NK-92 (cell line): Measurements from ENCODE around the gene MGAT4C.
"Not testable (repeated sequence)": the region's sequence is repeated elsewhere in the genome, so short reads cannot be mapped to it uniquely, and the experiment has no call there.

ENCODE experiments used
- DNase-seq: peaks from one replicate; lab custom pipeline; 2025; ENCODE audit not compliant: unreplicated experiment; lab: John Stamatoyannopoulos, UW

The MGAT4C gene

GRCh38 chr12:86256163-86256562 is at the start of gene MGAT4C:
Gene MGAT4C (minus strand): TSS chr12:86256391.
- DNase-seq: no peak

DNA sequence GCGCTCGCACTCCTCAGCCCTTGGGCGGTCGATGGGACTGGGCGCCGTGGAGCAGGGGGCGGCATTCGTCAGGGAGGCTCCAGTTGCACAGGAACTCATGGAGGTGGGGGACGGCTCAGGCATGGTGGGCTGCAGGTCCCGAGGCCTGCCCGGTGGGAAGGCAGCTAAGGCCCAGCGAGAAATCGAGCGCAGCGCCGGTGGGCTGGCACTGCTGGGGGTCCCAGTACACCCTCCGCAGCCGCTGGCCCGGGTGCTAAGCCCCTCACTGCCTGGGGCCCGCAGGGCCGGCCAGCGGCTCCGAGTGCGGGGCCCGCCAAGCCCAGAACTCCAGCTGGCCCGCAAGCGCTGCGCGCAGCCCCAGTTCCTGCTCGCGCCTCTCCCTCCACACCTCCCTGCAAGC is 40.2 kb upstream of the MGAT4C start:
- DNase-seq: not testable (repeated sequence)

- no peak for DNase-seq
Observed at GRCh38 chr12:86293682-86294240, 37.6 kb upstream of the MGAT4C start.

- no peak for DNase-seq
Observed at GRCh38 chr12:86292480-86292879, 36.3 kb upstream of the MGAT4C start.

- DNase-seq: no peak
Observed at GRCh38 chr12:86290615-86291014, 34.4 kb upstream of the MGAT4C start.

DNA sequence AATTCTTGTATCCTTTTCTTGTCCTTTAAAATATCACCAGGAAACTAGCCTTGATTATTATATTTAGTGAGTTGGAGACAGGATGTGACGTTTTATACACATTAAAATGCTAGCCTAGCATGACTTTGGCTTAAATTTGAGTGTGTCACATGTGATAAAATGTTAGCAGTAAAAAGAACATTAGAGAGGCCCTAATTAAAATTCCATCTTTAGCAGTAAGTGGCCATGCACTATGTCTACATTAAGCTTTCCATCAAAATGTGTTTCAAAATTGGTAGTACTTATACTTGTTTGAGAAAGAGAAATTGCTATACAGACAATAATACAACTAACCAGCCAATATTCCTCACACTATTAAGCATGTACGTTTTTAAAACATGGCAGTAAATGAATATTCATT is 29.9 kb upstream of the MGAT4C start:
- DNase-seq: no peak

DNA sequence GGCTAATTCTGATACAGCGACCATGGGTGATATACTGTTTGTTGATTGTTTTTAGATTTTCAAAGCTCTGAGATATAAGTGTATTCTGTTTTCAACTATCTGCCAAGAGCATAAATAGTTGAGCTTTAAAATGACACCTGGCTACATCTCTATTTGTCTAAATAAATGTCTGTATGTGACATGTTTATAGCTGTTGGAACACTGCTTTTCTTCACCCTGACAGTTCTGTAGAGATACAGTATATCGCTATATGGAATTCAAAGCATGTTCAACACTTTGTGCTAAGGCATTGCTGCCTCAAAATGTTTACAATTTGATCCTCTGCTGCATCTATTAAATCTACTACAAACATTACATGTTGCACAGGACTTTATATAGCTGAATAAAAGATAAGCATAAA is 27.4 kb upstream of the MGAT4C start:
- DNase-seq: no peak

- no peak for DNase-seq
Observed at GRCh38 chr12:86275356-86275755, 19.2 kb upstream of the MGAT4C start.

GRCh38 chr12:86265329-86265695 is 9.1 kb upstream of the MGAT4C start:
- no peak for DNase-seq

GRCh38 chr12:86264451-86265328 is 8.5 kb upstream of the MGAT4C start:
- DNase-seq: no peak

GRCh38 chr12:86261578-86261977 is 5.4 kb upstream of the MGAT4C start:
- no peak for DNase-seq

GRCh38 chr12:86261142-86261541 is 5.0 kb upstream of the MGAT4C start:
- DNase-seq: no peak

DNA sequence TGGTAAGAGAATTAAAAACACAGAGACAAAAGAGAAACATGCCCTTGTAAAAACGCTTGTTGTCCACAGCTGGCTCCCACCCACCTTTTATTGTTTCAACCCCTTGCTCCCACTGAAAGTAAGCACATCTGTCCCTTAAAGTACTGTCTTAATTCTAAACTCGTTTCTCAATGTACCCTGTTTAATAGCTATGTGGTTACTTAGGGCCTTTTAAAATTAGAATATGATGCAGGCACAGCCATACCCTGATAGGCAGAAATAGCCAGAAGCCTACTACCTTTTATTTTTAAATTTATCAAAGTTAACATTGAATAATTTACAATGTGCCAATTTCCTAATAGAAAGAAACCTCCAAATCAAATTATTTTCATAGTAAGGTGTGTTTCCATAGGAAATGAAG is 4.0 kb upstream of the MGAT4C start:
- no peak for DNase-seq

- DNase-seq: no peak
Observed at GRCh38 chr12:86257134-86257533, 943 bp upstream of the MGAT4C start.

DNA sequence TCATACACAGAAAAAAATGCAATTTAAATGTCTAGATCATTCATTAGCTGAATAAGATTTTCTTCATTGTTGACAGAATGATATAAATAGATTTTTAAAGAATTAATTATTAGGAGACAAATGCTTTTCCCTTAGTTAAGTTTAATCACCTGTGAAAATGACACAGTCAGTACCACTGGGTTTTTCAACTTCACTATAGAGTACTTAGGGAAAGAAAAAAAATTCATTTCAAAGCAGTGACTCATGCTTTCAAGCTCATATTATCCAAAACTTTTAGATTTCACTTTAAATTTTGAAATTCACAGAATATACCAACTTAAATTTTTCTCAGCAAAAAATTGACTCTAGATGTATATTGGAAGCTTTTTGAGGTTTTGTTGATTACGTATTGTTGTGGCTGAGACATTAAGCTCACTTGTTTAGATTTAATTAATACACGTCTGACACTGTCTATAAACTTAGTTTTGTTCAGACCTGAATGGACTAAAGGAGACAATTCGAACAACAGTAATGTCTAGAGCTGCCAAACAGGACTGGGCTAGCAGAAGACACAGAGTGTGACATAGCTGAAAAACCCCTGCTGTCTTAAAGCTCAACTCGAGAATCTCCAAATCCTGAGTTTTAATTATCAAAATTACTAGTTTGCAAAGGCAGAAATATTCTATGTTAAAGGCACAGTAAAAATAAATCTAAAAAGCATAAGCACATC is 1.6 kb downstream of the MGAT4C start:
- no peak for DNase-seq

DNA sequence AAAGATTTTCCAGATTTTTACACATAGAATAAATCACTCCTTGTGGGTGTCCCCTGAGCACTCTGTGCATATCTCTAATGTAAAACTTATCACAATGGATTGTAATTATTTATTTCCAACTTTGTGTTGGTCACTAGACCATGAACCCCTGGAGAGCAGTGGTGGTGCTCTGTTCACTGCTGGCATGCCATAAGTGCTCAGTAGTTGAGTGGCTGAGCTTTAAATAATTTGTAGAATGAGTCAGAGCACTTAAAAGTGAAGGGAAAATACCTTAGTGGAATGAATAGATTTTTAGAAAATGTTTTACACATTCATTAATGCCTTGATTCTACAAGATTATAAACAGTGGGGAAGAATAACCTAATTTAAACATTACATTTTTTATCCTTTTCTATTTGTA is 6.3 kb downstream of the MGAT4C start:
- no peak for DNase-seq

- DNase-seq: no peak
Observed at GRCh38 chr12:86249276-86249675, 6.9 kb downstream of the MGAT4C start.

DNA sequence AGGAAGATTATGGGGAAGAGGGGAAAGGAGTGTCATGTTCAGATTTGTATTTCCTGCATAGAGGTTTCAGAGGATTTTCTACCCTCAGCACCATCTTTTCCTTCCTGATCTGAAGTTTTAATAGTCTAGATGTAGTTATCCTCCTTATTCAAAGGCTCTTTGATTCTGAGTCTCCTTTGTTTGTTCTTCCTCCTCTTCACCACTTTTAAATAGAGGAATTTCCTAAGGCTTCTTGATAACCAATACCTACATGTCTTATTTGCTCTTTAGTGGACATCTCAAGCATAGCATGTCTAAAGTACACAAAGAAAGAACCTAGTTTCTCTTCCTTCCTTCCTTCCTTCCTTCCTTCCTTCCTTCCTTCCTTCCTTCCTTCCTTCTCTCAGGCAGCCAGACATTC is 8.3 kb downstream of the MGAT4C start:
- no peak for DNase-seq

- DNase-seq: no peak
Observed at GRCh38 chr12:86241600-86241999, 14.6 kb downstream of the MGAT4C start.

- no peak for DNase-seq
Observed at GRCh38 chr12:86234316-86234855, 21.8 kb downstream of the MGAT4C start.

DNA sequence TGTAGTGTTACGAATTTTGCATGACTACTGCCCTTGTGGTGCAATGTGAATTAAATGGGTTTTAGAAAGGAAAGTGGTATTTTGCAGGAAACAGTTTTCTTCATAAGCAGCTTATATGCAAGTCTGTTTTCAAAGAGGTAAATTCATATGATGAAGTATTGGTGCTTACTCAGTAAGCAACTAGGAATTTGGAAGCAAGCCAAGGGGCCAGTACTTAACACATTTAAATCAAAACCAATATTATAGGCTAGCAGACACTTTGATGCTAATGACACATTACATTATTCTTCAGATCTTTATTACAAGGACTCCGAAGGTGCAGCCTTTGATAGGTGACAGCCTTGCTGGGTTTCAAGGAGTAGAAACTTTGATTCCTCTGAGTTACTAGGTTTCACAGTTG is 23.1 kb downstream of the MGAT4C start:
- no peak for DNase-seq
